WTC11 (cell line): ENCODE data around the gene MLN. TPM values are rescaled to one million over a fixed set of nuclear protein-coding genes. Genes with fewer than 3 reads are reported as not detected.

Experiments
- ATAC-seq: fragments of 200-7000 bp; cut with Tn5 transposase; 2 replicates; pipeline ENCODE4 v1.10.0; 2021; ENCODE audit warnings: mild to moderate bottlenecking, moderate library complexity
- CTCF ChIA-PET: fragments of 300-600 bp; sonication (Branson Sonifier 250); formaldehyde crosslinking; loops from one replicate; lab custom pipeline; 2021; ENCODE audit warnings: antibody characterized with exemption; lab: Charles Lee
- POLR2A ChIA-PET: fragments of 350-600 bp; sonication (Branson Sonifier 250); formaldehyde crosslinking; loops from one replicate; lab custom pipeline; 2021; ENCODE audit warnings: antibody characterized with exemption; lab: Charles Lee
- DNase-seq: peaks from one replicate; pipeline ENCODE4 v3.0.0; 2021; ENCODE audit warnings: low spot score
- H3K27ac Mint-ChIP-seq: 2 replicates; pipeline ENCODE4 v1.8.0; 2021; ENCODE audit warnings: mixed read lengths
- H3K27me3 Mint-ChIP-seq: 2 replicates; pipeline ENCODE4 v1.8.0; 2021; ENCODE audit warnings: low read depth, mild to moderate bottlenecking, moderate library complexity, mixed read lengths
- H3K36me3 Mint-ChIP-seq: 2 replicates; pipeline ENCODE4 v1.8.0; 2021; ENCODE audit warnings: mixed read lengths
- H3K4me1 Mint-ChIP-seq: 2 replicates; pipeline ENCODE4 v1.8.0; 2022; ENCODE audit warnings: mixed read lengths
- H3K4me3 Mint-ChIP-seq: 2 replicates; pipeline ENCODE4 v1.8.0; 2021; ENCODE audit warnings: mild to moderate bottlenecking, moderate library complexity, mixed read lengths
- H3K9me3 Mint-ChIP-seq: 2 replicates; pipeline ENCODE4 v1.8.0; 2021; ENCODE audit warnings: mixed read lengths
- ARID4B ChIP-seq: sonication (generic); formaldehyde crosslinking; IDR thresholded peaks from 2 replicates; pipeline ENCODE4 v1.8.0; 2023; ENCODE audit warnings: missing genetic modification reagents, mild to moderate bottlenecking, borderline replicate concordance
- CDX4 ChIP-seq: fragments of 250-450 bp; sonication (Bioruptor Pico); IDR thresholded peaks from 2 replicates; pipeline ENCODE4 v1.9.0; 2021; ENCODE audit warnings: moderate library complexity, mild to moderate bottlenecking, inconsistent platforms, borderline replicate concordance
- CREB1 ChIP-seq: sonication (generic); formaldehyde crosslinking; IDR thresholded peaks from 2 replicates; pipeline ENCODE4 v1.8.0; 2023; ENCODE audit warnings: mild to moderate bottlenecking, missing genetic modification reagents
- CTCF ChIP-seq: fragments of 200-600 bp; IDR thresholded peaks from 2 replicates; pipeline ENCODE4 v1.8.0; 2022; ENCODE audit warnings: antibody characterized with exemption
- FOXP1 ChIP-seq: sonication (generic); formaldehyde crosslinking; IDR thresholded peaks from 2 replicates; pipeline ENCODE4 v1.8.0; 2022; ENCODE audit warnings: missing genetic modification reagents, mild to moderate bottlenecking, moderate library complexity, borderline replicate concordance
- GTF2I ChIP-seq: fragments of 250-450 bp; sonication (Bioruptor Pico); conservative IDR thresholded peaks from 2 replicates; pipeline ENCODE4 v1.4.0; 2021; ENCODE audit warnings: mild to moderate bottlenecking
- NFYB ChIP-seq: sonication (generic); formaldehyde crosslinking; conservative IDR thresholded peaks from 2 replicates; pipeline ENCODE4 v1.8.0; 2022; ENCODE audit warnings: low read depth, missing genetic modification reagents
- NR2C2 ChIP-seq: sonication (generic); formaldehyde crosslinking; IDR thresholded peaks from 2 replicates; pipeline ENCODE4 v1.8.0; 2022; ENCODE audit warnings: mild to moderate bottlenecking, missing genetic modification reagents
- NR3C1 ChIP-seq: sonication (generic); formaldehyde crosslinking; conservative IDR thresholded peaks from 2 replicates; pipeline ENCODE4 v1.8.1; 2023; ENCODE audit warnings: low read depth, mild to moderate bottlenecking, missing genetic modification reagents
- PRDM15 ChIP-seq: sonication (generic); formaldehyde crosslinking; IDR thresholded peaks from 2 replicates; pipeline ENCODE4 v1.8.0; 2022; ENCODE audit warnings: missing genetic modification reagents
- PRRX2 ChIP-seq: fragments of 250-450 bp; sonication (Bioruptor Pico); IDR thresholded peaks from 2 replicates; pipeline ENCODE4 v1.8.0; 2021; ENCODE audit warnings: mild to moderate bottlenecking
- RELA ChIP-seq: sonication (generic); formaldehyde crosslinking; IDR thresholded peaks from 2 replicates; pipeline ENCODE4 v1.8.1; 2022; ENCODE audit warnings: missing genetic modification reagents, mild to moderate bottlenecking, borderline replicate concordance
- SMAD4 ChIP-seq: sonication (generic); formaldehyde crosslinking; IDR thresholded peaks from 2 replicates; pipeline ENCODE4 v1.8.0; 2022; ENCODE audit warnings: mild to moderate bottlenecking, missing genetic modification reagents
- ZNF138 ChIP-seq: sonication (generic); formaldehyde crosslinking; conservative IDR thresholded peaks from 2 replicates; pipeline ENCODE4 v1.8.1; 2022; ENCODE audit warnings: mild to moderate bottlenecking, moderate library complexity, missing genetic modification reagents
- total RNA-seq: library from RNA; stranded (reverse); gene quantifications from 3 replicates; pipeline ENCODE4 v1.2.3, GENCODE V29; 2021
- TF ChIP-seq, protein P1 (sequence below): fragments of 250-450 bp; sonication (Bioruptor Pico); IDR thresholded peaks from 2 replicates; pipeline ENCODE4 v1.9.0; 2021; ENCODE audit warnings: mild to moderate bottlenecking
- TF ChIP-seq, protein P2 (sequence below): sonication (generic); formaldehyde crosslinking; IDR thresholded peaks from 2 replicates; pipeline ENCODE4 v1.8.1; 2022; ENCODE audit warnings: mild to moderate bottlenecking, missing genetic modification reagents, moderate library complexity, borderline replicate concordance
- TF ChIP-seq, protein P3 (sequence below): fragments of 250-450 bp; sonication (Bioruptor Pico); IDR thresholded peaks from 2 replicates; pipeline ENCODE4 v1.9.0; 2021; ENCODE audit warnings: mild to moderate bottlenecking, borderline replicate concordance

The MLN gene
- total RNA-seq, 1 experiment from 2014 or later: not detected

GRCh38 chr6:33828764-33829731, 25.2 kb upstream of the MLN start (continued):
- TF ChIP-seq SMAD4 (CRISPR knock-in tag): no peak
- TF ChIP-seq, protein P1, sequence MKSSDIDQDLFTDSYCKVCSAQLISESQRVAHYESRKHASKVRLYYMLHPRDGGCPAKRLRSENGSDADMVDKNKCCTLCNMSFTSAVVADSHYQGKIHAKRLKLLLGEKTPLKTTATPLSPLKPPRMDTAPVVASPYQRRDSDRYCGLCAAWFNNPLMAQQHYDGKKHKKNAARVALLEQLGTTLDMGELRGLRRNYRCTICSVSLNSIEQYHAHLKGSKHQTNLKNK (CRISPR knock-in tag): no peak
- TF ChIP-seq FOXP1: peak; percentile 41; the same call in 1 of the 2 replicates

- Mint-ChIP-seq H3K36me3 (peaks cover 5% of the 10 kb centered on the region; the same call in 1 of the 2 replicates), H3K9me3 (peaks cover 4% of the 10 kb centered on the region; the same call in 1 of the 2 replicates), H3K4me3 (no peak overlapping the region), H3K27me3 (peaks cover 16% of the 10 kb centered on the region; the same call in 1 of the 2 replicates), H3K27ac (no peak overlapping the region), H3K4me1 (peaks cover 30% of the 10 kb centered on the region)
- ATAC-seq: no peak
- CTCF ChIA-PET: interaction anchor here (0.9 to 2.3 kb wide), 16 partner anchors 11 to 227 kb away, joined by 3 to 12 read pairs (median 4); no protein-coding TSS in a partner anchor
- no peak for DNase-seq
- POLR2A ChIA-PET: no interaction called here
- no peak for TF ChIP-seq NR3C1
- TF ChIP-seq ARID4B (CRISPR knock-in tag): no peak
- TF ChIP-seq, protein P2, sequence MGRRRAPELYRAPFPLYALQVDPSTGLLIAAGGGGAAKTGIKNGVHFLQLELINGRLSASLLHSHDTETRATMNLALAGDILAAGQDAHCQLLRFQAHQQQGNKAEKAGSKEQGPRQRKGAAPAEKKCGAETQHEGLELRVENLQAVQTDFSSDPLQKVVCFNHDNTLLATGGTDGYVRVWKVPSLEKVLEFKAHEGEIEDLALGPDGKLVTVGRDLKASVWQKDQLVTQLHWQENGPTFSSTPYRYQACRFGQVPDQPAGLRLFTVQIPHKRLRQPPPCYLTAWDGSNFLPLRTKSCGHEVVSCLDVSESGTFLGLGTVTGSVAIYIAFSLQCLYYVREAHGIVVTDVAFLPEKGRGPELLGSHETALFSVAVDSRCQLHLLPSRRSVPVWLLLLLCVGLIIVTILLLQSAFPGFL (CRISPR knock-in tag): no peak
- no peak for TF ChIP-seq PRDM15 (CRISPR knock-in tag)
- TF ChIP-seq NR2C2 (CRISPR knock-in tag): no peak
- no peak for TF ChIP-seq PRRX2 (CRISPR knock-in tag)
- no peak for TF ChIP-seq ZNF138 (CRISPR knock-in tag)
- no peak for TF ChIP-seq GTF2I (CRISPR knock-in tag)
- TF ChIP-seq, protein P3, sequence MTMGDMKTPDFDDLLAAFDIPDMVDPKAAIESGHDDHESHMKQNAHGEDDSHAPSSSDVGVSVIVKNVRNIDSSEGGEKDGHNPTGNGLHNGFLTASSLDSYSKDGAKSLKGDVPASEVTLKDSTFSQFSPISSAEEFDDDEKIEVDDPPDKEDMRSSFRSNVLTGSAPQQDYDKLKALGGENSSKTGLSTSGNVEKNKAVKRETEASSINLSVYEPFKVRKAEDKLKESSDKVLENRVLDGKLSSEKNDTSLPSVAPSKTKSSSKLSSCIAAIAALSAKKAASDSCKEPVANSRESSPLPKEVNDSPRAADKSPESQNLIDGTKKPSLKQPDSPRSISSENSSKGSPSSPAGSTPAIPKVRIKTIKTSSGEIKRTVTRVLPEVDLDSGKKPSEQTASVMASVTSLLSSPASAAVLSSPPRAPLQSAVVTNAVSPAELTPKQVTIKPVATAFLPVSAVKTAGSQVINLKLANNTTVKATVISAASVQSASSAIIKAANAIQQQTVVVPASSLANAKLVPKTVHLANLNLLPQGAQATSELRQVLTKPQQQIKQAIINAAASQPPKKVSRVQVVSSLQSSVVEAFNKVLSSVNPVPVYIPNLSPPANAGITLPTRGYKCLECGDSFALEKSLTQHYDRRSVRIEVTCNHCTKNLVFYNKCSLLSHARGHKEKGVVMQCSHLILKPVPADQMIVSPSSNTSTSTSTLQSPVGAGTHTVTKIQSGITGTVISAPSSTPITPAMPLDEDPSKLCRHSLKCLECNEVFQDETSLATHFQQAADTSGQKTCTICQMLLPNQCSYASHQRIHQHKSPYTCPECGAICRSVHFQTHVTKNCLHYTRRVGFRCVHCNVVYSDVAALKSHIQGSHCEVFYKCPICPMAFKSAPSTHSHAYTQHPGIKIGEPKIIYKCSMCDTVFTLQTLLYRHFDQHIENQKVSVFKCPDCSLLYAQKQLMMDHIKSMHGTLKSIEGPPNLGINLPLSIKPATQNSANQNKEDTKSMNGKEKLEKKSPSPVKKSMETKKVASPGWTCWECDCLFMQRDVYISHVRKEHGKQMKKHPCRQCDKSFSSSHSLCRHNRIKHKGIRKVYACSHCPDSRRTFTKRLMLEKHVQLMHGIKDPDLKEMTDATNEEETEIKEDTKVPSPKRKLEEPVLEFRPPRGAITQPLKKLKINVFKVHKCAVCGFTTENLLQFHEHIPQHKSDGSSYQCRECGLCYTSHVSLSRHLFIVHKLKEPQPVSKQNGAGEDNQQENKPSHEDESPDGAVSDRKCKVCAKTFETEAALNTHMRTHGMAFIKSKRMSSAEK (CRISPR knock-in tag): no peak
- TF ChIP-seq RELA (CRISPR knock-in tag): no peak
- TF ChIP-seq CDX4: no peak
- no peak for TF ChIP-seq NFYB (CRISPR knock-in tag)
- no peak for TF ChIP-seq CTCF
- TF ChIP-seq CREB1: no peak
Observed at GRCh38 chr6:33828452-33828763, 24.6 kb upstream of the MLN start.
